Measurements from ENCODE around the gene MYO3A. TPM values are rescaled to one million over a fixed set of nuclear protein-coding genes. Genes with fewer than 3 reads are reported as not detected.

The MYO3A gene
- total RNA-seq, 1 experiment from 2014 or later, result not detected

- Histone ChIP-seq H3K4me2 (ENCODE audit: low read length) (no peak overlapping the region), H3K27me3 (ENCODE audit: insufficient read depth, low read length) (peaks cover 5% of the 10 kb centered on the region; the same call in 1 of the 2 replicates), H3K9me2 (ENCODE audit: insufficient read depth) (no peaks in the 10 kb centered on the region), H3K79me2 (ENCODE audit: insufficient read depth, low read length) (no peaks in the 10 kb centered on the region), H2AFZ (ENCODE audit: low read depth, low read length, poor library complexity, severe bottlenecking) (no peak overlapping the region), H3K36me3 (ENCODE audit: control insufficient read depth in 1 of 2, insufficient read depth in 2 of 2, low read length in 2 of 2) (no peaks in the 10 kb centered on the region), H4K20me1 (ENCODE audit: insufficient read depth) (no peaks in the 10 kb centered on the region), H3K27ac (ENCODE audit: low read depth, low read length) (no peak overlapping the region), H3K9ac (ENCODE audit: low read length) (no peak overlapping the region), H3K4me3 (replicated peaks in 1 of 2; ENCODE audit: low read depth in 1 of 2, low read length in 2 of 2) (no peak overlapping the region), H3K9me3 (ENCODE audit: control insufficient read depth in 1 of 2, insufficient read depth in 1 of 2, low read depth in 1 of 2, low read length in 2 of 2) (no peaks in the 10 kb centered on the region), H3K4me1 (ENCODE audit: control insufficient read depth in 1 of 2, insufficient read depth in 2 of 2, low read length in 2 of 2) (no peaks in the 10 kb centered on the region)
- TF ChIP-seq ZBTB33 (IDR thresholded peaks at IDR 0.05; ENCODE audit: extremely low read depth, insufficient replicate concordance, low read length), result no peak
- no peak for TF ChIP-seq REST (IDR thresholded peaks at IDR 0.05; ENCODE audit: low read depth)
- TF ChIP-seq CBX3 (IDR thresholded peaks at IDR 0.05; ENCODE audit: low read depth), result no peak
- TF ChIP-seq CTCF (IDR thresholded peaks at IDR 0.05 in 2 of 3, conservative IDR thresholded peaks at IDR 0.05 in 1 of 3; ENCODE audit: borderline replicate concordance in 1 of 3, insufficient read depth in 1 of 3, low read depth in 2 of 3, low read length in 2 of 3), result no peak
- TF ChIP-seq SRF (IDR thresholded peaks at IDR 0.05; ENCODE audit: low read depth), result no peak
- no peak for TF ChIP-seq JUND (IDR thresholded peaks at IDR 0.05)
- TF ChIP-seq YY1 (IDR thresholded peaks at IDR 0.05; ENCODE audit: extremely low read depth, insufficient replicate concordance, low read depth, low read length), result no peak
- ATAC-seq (no peak), DNase-seq (ENCODE audit: low read depth, low spot score) (no peak)
- ChIA-PET POLR2A (no interaction called here), RAD21 (ENCODE audit: low non-redundant PET in 1 of 2, low total read pairs in 2 of 2, uncharacterized antibody in 2 of 2, unreplicated experiment in 2 of 2) (no interaction called here), CTCF (no interaction called here)
- intact Hi-C loops (cut with micrococcal nuclease), result no loop called here
- BruUV-seq (replicated peaks), result no TSS peak
Observed at GRCh38 chr10:26090026-26090425, 156.0 kb downstream of the MYO3A start.

Data from HCT116 (cell line).